Loucy (cell line): ENCODE measurements around the gene CNOT2.

Experiments used
- H2AFZ ChIP-seq: fragments of 200-600 bp; sonication (generic); 2 replicates; pipeline ENCODE4 v1.6.0; 2016; ENCODE audit warnings: antibody characterized with exemption, mild to moderate bottlenecking, low read length, moderate library complexity
- H3F3A ChIP-seq: fragments of 200-600 bp; 2 replicates; pipeline ENCODE4 v1.6.0; 2016; ENCODE audit warnings: antibody characterized with exemption, low read depth, mild to moderate bottlenecking
- H3K27me3 ChIP-seq: fragments of 200-600 bp; sonication (generic); 2 replicates; pipeline ENCODE4 v1.6.1; 2014; ENCODE audit warnings: low read length, mild to moderate bottlenecking; ENCODE audit not compliant: insufficient read depth, poor library complexity, severe bottlenecking
- H3K36me3 ChIP-seq: fragments of 200-600 bp; sonication (generic); 2 replicates; pipeline ENCODE4 v1.6.1; 2016; ENCODE audit warnings: low read length; ENCODE audit not compliant: insufficient read depth
- H3K4me1 ChIP-seq: fragments of 200-600 bp; sonication (generic); 2 replicates; pipeline ENCODE4 v1.5.1; 2014; ENCODE audit warnings: low read length, mild to moderate bottlenecking; ENCODE audit not compliant: insufficient read depth, poor library complexity, severe bottlenecking
- H3K4me2 ChIP-seq: fragments of 200-600 bp; sonication (generic); 2 replicates; pipeline ENCODE4 v1.6.0; 2014; ENCODE audit warnings: antibody characterized with exemption, low read length, low read depth, mild to moderate bottlenecking; ENCODE audit not compliant: poor library complexity, severe bottlenecking
- H3K4me3 ChIP-seq: fragments of 200-600 bp; sonication (generic); 2 replicates; pipeline ENCODE4 v1.5.1; 2014; ENCODE audit warnings: low read length, mild to moderate bottlenecking, mixed read lengths; ENCODE audit not compliant: poor library complexity, severe bottlenecking
- H3K79me2 ChIP-seq: fragments of 200-600 bp; sonication (generic); 2 replicates; pipeline ENCODE4 v1.6.1; 2014; ENCODE audit warnings: low read length; ENCODE audit not compliant: insufficient read depth
- H3K9ac ChIP-seq: fragments of 200-600 bp; sonication (generic); 2 replicates; pipeline ENCODE4 v1.6.0; 2014; ENCODE audit warnings: mild to moderate bottlenecking, low read depth, low read length, moderate library complexity; ENCODE audit not compliant: poor library complexity, severe bottlenecking
- H3K9me2 ChIP-seq: fragments of 200-600 bp; sonication (generic); replicated peaks from 2 replicates; pipeline ENCODE4 v1.6.1; 2016; ENCODE audit warnings: low read depth, low read length, mixed read lengths
- H3K9me3 ChIP-seq: fragments of 200-600 bp; sonication (generic); 2 replicates; pipeline ENCODE4 v1.6.1; 2014; ENCODE audit warnings: mild to moderate bottlenecking, antibody characterized with exemption, low read length, low read depth; ENCODE audit not compliant: insufficient read depth
- H4K20me1 ChIP-seq: fragments of 200-600 bp; sonication (generic); 2 replicates; pipeline ENCODE4 v1.6.0; 2014; ENCODE audit warnings: antibody characterized with exemption, low read length, mild to moderate bottlenecking; ENCODE audit not compliant: insufficient read depth, poor library complexity, severe bottlenecking
- EZH2phosphoT487 ChIP-seq: fragments of 200-600 bp; IDR thresholded peaks from 2 replicates; pipeline ENCODE4 v1.6.1; 2018; ENCODE audit warnings: antibody characterized with exemption, mild to moderate bottlenecking, moderate library complexity, borderline replicate concordance
- TF ChIP-seq, protein P1 (sequence below): fragments of 200-600 bp; sonication (generic); conservative IDR thresholded peaks from 2 replicates; pipeline ENCODE4 v1.5.1; 2014; ENCODE audit warnings: mild to moderate bottlenecking, antibody characterized with exemption, low read length

Gene CNOT2

DNA sequence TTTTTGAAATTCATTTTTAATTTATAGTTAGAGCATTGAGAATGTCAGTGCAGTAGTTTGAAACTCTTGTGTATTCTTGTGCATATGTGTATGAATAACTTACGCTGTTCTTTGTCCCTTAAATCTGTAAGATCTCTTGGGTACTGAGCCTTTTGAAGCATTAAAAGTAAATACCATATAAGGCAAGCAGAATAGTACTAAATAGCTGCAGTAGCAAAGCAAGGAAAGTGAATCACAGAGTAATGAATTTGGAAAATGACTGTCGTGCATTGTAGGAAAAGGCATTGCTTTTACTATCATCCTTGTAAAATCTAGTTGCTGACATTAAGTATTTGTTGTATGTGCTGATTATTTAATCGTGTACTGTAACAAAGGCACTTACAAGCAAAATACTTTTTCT, 12.1 kb downstream of the CNOT2 start:
- peaks cover 99% of the 10 kb centered on the region for H3K79me2 ChIP-seq
- H3K4me3 ChIP-seq = no peak overlapping the region
- peak overlapping the region; percentile 5 for H3K4me2 ChIP-seq

DNA sequence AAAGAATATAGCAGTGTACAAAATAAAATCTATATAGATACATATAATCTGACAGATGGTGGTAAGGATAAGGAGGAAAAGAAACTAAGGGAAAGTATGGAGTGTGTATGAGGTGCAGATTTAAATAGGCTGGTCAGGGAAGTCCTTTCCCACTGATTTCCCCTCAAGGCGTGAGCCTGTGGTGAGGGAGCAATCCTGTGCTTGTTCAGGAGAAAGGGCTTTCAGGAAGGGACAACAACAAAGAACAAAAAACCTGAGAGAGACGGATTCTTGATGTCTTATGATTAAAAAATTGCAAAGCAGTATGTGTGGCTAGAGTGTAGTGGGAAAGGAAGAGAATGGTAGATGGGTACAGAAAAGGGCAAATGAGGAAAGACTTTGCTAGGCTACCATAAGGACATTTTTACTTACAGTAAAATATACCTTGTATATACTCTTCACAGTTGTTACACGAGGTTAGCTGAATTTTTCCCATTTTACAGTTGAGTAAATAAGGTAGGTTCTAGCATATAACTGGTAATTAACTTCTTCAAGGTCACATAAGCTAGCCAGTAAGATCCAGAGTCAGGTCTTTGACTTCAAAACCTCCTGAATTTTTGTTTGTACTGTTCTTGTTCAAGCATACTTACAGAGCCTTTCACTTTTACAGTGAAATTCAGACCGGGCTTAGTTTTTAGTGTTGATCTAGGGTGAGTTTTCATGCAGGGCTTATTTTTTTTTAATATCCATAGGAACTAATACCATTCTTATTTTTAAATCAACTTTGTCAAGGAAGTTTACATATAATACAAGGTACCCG, 15.6 kb downstream of the CNOT2 start:
- TF ChIP-seq EZH2phosphoT487 = no peak
- TF ChIP-seq, protein P1, sequence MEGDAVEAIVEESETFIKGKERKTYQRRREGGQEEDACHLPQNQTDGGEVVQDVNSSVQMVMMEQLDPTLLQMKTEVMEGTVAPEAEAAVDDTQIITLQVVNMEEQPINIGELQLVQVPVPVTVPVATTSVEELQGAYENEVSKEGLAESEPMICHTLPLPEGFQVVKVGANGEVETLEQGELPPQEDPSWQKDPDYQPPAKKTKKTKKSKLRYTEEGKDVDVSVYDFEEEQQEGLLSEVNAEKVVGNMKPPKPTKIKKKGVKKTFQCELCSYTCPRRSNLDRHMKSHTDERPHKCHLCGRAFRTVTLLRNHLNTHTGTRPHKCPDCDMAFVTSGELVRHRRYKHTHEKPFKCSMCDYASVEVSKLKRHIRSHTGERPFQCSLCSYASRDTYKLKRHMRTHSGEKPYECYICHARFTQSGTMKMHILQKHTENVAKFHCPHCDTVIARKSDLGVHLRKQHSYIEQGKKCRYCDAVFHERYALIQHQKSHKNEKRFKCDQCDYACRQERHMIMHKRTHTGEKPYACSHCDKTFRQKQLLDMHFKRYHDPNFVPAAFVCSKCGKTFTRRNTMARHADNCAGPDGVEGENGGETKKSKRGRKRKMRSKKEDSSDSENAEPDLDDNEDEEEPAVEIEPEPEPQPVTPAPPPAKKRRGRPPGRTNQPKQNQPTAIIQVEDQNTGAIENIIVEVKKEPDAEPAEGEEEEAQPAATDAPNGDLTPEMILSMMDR = no peak
- no peak overlapping the region for H2AFZ ChIP-seq
- no peaks in the 10 kb centered on the region for H3F3A ChIP-seq
- H3K4me3 ChIP-seq = no peak overlapping the region
- H3K79me2 ChIP-seq = peaks cover 98% of the 10 kb centered on the region
- H3K4me2 ChIP-seq = no peak overlapping the region
- H4K20me1 ChIP-seq = peaks cover 85% of the 10 kb centered on the region
- H3K27me3 ChIP-seq = no peaks in the 10 kb centered on the region
- H3K9me2 ChIP-seq = no peaks in the 10 kb centered on the region
- peaks cover 29% of the 10 kb centered on the region for H3K4me1 ChIP-seq
- H3K9ac ChIP-seq = no peak overlapping the region
- H3K36me3 ChIP-seq = no peaks in the 10 kb centered on the region
- H3K9me3 ChIP-seq = no peaks in the 10 kb centered on the region

More for the DNA sequence above, 12.1 kb downstream of the CNOT2 start:
- no peaks in the 10 kb centered on the region for H3K27me3 ChIP-seq
- H3K9ac ChIP-seq = no peak overlapping the region
- no peaks in the 10 kb centered on the region for H3K9me3 ChIP-seq
- H2AFZ ChIP-seq = no peak overlapping the region
- H4K20me1 ChIP-seq = peaks cover 96% of the 10 kb centered on the region
- no peaks in the 10 kb centered on the region for H3K36me3 ChIP-seq
- H3K9me2 ChIP-seq = no peaks in the 10 kb centered on the region
- H3F3A ChIP-seq = no peaks in the 10 kb centered on the region
- TF ChIP-seq EZH2phosphoT487 = no peak
- TF ChIP-seq, protein P1 = no peak
- H3K4me1 ChIP-seq = peaks cover 30% of the 10 kb centered on the region

DNA sequence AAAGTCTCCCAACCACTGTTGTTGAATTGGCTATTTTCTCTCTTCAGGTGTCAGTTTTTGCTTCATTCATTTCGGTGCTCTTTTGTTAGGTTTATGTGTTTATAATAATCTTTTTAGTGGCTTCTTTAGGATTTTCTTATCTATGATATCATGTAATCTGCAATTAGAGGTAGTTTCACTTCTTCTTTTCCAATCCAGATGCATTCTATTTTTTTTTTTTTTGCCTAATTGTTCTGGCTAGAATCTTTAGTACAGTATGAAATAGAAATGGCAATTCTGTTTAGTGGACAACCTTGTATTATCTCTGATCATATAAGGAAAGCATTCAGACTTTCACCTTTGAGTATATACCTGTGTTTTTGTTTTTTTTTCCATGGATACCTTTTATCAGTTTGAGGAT, 17.4 kb downstream of the CNOT2 start:
- Histone ChIP-seq H3K36me3 (no peaks in the 10 kb centered on the region), H3K4me2 (no peak overlapping the region), H2AFZ (no peak overlapping the region), H3K4me3 (no peak overlapping the region), H3K9me2 (no peaks in the 10 kb centered on the region), H4K20me1 (peaks cover 88% of the 10 kb centered on the region), H3K9ac (no peak overlapping the region), H3K27me3 (no peaks in the 10 kb centered on the region), H3K9me3 (no peaks in the 10 kb centered on the region), H3F3A (no peaks in the 10 kb centered on the region), H3K79me2 (peaks cover 99% of the 10 kb centered on the region), H3K4me1 (peaks cover 41% of the 10 kb centered on the region)
- TF ChIP-seq, protein P1 = no peak
- no peak for TF ChIP-seq EZH2phosphoT487
